GM04504 (cell line): ENCODE data around the gene TRPV2.

Experiments used
- DNase-seq: peaks from one replicate; pipeline ENCODE4 v3.0.0-alpha.2; 2012; ENCODE audit warnings: low read depth

Gene TRPV2

DNA sequence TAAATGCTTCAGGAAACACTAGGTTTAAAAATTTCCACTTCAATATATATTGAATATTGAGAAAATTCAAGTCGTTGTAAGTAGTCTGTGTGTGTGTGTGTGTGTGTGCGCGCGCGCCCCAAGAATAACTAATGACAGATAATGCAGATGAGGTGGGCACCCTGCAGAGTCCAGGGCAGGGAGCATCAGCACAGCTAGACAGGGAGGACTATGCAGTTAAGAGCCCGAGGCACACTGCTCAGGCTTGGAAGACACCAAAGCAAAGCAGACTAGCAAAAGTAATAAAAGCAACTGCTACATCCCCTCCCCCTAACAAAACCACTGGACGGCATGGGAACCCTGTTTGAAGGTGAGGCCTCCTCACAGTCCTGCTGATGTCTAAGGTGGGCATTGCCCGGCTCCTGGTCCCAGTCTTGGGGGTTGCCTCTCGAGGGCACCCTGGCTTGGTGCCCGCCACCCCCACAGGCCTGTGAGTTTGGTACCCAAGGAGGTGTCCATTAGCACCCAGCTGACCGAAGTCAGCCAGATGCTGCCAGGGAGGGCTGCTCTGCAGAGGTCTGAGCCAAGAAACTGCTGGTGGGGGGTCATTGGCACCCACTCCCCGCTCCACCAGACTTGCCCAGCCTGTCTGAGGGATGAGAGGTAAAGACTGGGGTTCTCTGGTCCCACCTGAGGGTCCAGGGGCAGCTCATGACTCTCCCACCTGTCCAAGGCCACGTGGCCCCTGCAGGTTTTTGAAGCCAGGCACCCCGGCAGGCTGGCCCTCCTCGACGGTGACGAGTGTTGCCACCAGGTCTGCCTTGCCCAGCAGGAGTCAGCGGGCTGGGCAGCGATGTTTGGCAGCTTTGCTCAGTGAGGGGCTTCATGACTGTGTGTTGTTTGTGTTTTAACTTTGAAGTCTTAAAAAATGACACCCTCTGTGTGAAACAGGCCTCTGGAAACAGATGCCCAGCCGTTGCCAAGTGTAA lies 58.0 kb downstream of the TRPV2 start:
- DNase-seq = no peak

DNA sequence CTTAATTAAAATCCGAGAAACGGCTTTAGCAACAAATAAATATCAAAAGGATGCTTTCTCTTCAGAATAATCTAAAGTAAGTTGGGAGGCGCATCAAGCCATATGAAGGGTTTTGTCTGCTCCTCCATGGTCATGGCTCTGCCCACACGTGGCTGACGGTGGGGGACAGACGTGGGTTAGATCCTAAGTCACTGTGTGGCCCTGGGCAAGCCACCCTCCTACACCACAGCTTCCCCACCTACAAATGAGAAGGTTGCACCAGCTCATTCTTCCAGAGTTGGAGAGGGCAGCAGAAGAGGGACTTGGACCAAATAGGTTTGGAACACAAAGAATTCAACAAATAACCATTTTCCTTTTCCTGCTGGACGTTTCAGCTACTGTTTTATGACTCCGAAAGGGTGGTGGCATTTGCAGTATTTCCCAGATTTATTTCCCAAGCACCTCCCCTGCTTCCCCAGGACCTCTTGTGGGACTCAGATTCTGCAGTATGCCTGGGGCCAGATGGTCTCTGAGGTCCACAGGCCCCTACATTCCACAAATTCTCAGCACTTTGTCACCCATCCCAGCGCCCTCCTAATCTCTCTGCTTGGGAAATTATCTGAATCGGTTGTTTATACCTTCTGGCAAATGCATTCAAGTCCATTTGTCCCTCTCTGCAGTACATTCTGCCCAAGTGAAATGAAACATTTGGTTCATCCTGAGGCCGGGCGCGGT lies 58.8 kb downstream of the TRPV2 start:
- no peak for DNase-seq

DNA sequence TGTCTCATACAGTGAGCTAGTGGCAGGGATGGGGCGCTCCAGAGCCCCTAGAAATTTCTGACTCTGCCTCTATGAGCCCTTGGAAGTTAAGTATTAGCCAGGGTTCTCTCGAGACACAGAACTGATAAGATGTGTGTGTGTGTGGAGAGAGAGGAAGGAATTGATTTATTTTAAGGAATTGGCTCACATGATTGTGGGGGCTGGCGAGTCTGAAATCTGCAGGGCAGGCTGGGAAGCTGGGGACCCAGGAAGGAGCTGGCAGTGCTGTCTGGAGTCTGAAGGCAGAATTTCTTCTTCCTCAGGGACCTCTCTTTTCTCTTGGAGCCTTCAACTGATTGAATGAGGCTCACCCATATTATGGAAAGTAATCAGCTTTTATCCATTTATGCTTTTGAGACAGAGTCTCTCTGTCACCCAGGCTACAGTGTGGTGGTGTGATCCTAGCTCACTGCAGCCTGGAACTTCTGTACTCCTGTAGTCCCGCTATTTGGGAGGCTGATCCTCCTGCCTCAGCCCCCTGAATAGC lies 59.9 kb downstream of the TRPV2 start:
- DNase-seq = no peak

DNA sequence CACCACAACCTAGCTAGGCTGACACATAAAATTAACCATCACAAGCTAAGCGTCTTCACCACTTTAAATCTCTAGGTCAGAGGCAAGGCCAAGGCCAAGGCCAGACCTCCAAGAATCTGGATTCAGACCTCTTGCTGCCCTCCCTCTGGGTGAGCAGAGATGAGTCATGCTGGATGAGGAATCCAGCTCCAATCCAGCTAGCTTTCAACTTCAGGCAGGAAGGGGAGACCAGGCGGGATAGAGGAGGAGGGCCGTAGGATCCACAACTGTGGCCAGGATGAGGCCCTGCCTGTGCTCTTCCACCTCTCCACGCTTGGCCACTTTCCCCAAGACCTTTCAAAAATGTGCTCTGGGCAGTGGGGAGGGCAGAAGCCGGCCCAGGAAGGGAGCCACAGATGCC lies 61.9 kb downstream of the TRPV2 start:
- DNase-seq = peak; percentile 75

DNA sequence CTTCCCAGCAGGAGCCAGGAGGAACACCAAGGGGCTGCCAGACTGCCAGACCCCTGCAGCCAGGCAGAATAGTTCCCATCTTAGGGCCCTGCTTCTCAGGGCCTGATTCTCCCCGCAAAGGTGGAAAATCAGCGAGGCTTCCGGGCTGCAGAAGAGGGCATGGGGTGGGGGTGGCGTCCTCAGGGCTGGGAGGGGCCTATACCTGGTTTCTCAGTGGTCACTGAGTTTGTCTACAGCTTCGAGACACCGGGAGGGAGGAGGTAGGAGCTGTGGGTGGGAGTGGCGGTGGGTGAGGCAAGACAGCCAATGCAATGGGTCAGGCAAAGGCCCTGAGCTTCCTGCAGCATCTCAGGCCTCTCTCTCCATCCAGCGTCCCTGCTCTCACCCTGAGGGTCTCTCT lies 62.3 kb downstream of the TRPV2 start:
- DNase-seq = no peak

DNA sequence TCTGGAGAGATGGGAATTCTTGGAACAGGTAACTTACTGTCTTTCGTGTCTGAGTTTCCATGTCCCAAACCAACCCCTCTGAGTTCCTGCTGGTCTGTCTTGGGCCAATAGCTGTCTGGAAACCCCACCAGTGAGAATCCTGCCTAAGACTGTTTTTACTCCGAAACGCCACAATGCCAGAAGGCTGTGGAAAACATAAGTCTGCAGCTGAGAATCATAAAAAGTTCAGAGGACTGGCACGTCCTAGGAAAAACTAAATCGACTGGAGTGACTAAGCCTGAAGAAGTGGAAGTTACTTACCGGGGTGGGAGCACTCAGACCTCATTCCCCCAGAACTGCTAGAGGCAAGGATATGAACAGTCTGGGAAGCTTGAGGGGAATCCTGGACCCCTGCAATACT lies 63.3 kb downstream of the TRPV2 start:
- no peak for DNase-seq

DNA sequence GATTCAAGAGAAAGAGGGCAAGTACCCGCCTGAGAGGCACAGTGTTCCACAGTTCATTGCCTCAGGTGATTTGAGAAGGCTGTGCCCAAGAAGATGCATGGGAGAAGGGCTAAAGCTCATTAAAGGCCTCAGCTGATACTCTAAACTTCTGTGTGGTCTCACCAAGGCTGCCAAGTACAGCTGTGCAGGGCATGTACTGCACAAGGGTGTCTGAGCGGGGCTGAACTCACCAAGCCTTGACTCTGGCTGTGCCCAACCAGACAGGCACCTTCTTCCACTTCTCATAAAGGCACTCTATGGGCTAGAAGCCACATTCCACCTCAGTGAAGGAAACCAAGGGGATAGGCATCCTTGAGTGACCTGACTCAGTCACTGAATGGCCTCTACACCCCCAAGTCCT lies 63.9 kb downstream of the TRPV2 start:
- no peak for DNase-seq

DNA sequence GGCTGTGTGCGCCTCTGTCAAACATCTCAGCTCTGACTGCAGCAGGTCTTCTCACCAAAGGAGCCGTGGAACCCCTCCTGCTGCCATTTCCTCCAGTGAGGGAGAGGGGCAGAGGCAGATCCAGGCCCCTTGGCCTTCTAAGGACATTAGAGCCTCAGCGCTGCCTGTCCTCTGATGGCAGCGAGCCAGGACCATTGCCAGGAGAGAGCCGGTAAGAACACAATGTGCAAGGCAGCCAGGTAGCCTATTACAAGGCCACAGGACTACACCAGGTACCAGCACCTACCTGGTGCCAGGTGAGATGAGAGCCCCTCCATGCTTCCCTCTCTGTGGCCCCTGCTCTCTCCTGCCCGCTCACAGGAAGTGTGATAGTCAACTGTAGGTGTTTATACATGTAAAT lies 65.6 kb downstream of the TRPV2 start:
- DNase-seq = no peak

DNA sequence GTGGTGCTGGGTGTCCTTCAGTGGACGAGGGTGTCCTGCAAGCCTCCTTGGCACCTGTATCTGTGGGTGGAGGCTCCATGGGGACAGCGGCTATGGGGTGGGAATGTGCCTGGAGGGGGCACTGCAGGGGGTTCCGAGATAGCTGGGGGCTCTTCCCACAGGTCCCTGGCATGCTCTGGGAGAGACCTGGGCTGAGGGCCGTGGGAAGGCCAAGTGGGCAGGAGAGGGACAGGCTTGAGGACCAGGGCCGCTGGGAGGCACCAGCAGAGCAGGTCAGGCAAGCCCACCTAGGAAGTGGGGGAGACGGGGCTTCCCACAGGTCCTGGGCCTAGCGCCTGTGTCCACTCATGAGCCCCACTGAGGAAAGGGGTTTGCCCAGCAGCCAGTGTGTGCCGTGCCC lies 66.9 kb downstream of the TRPV2 start:
- DNase-seq = no peak

DNA sequence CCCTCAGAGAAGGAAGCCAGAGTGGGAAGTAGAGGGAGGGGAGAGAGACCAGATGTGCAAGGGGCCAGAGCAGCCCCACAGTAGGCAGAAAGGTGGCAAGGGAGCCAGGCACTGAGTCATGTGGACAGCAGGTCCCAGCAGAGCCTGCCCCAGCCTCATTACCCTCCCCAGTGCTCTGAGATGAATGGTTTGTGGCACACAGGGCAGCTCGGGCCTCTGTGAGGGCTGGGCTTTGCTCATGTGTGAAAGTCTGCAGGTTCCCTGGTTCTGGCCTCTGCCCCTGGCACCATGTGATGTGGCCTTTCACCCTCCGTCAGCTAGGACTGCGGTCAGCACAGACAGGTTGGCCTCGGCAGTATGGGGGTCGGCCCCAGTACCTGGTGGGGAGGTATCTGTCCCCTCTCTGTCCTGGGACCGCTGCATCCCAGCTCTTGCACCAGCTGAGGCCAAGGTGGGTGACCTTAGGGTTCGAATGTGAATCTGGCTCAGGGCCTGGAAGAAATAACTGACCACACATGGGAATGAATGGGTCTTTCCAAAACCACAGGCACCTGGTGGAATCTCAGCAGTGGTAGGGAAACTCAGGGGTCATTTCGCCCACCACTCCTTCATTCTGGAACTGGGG lies 67.8 kb downstream of the TRPV2 start:
- no peak for DNase-seq

DNA sequence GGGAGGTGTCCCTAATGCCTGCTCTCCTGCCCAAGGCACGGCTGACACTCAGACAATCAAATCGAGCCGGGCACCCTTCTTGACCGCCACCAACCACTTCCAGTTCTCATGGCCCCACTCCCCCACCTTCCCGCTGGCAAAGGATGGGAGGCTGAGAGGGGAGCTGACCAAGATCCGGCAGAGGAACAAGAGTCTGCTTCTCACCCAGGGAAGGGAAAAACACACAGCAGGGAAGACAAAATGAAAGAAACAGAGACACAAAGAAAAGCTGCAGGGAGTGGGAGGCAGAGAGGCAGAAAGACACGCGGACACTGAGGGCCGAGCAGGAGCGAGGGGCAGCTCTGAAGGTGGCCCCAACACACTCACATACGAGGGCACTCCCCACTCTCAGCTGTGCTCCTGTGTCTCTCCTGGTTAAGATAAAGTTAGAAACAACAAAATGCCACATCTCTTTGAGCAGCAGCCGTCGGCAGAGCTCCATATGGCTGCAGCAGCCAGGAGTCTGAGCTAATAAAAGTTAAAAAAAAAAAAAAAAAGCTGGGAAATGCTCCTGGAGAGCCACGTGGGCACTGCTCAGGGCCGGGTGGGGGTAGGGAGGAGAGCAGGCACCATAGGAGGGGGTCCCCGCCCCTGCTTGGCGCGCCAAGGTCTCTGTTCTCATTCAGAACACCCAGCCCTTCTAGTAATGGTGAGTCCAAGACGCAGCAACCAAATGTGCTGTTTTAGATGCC lies 69.2 kb downstream of the TRPV2 start:
- DNase-seq = no peak
